SK-N-SH (cell line): ENCODE data around the gene SBNO1. TPM values are rescaled to one million over a fixed set of nuclear protein-coding genes. Genes with fewer than 3 reads are reported as not detected.

Experiments used
- CTCF ChIA-PET: fragments of 300-600, 350-600 bp; formaldehyde crosslinking; extraction: SDS; loops from one replicate; lab custom pipeline; 2021; lab: Yijun Ruan, JAX
- POLR2A ChIA-PET: fragments of 350-600 bp; sonication (Branson Sonifier 250); formaldehyde crosslinking; extraction: SDS; loops from one replicate; lab custom pipeline; 2020; ENCODE audit warnings: antibody characterized with exemption, inconsistent platforms; lab: Yijun Ruan, JAX
- DNase-seq: peaks from one replicate; pipeline ENCODE4 v3.0.0; 2012
- H2AFZ ChIP-seq: fragments of 200-600 bp; sonication (generic); 2 replicates; pipeline ENCODE4 v1.8.1; 2016; ENCODE audit warnings: antibody characterized with exemption, mild to moderate bottlenecking, low read depth
- H3F3A ChIP-seq: fragments of 200-600 bp; sonication (generic); replicated peaks from 2 replicates; pipeline ENCODE3; 2016; ENCODE audit warnings: antibody characterized with exemption, mild to moderate bottlenecking; ENCODE audit not compliant: insufficient read depth
- H3K27ac ChIP-seq, 2 experiments: fragments of 200-500 bp in 1 of 2; fragments of 200-600 bp in 1 of 2; sonication (Bioruptor generic) in 1 of 2; sonication (generic), shearing (Covaris generic) in 1 of 2; 2 replicates each; pipeline versions ENCODE4 v1.5.1 to v1.6.1; 2014 to 2016; ENCODE audit warnings: low read depth in 2 of 2, inconsistent platforms in 1 of 2, low read length in 1 of 2, mild to moderate bottlenecking in 1 of 2, mixed read lengths in 1 of 2
- H3K27me3 ChIP-seq: fragments of 200-600 bp; sonication (generic), shearing (Covaris generic); 2 replicates; pipeline ENCODE4 v1.6.1; 2016; ENCODE audit warnings: mixed run types; ENCODE audit not compliant: insufficient read depth
- H3K36me3 ChIP-seq, 2 experiments: fragments of 200-500 bp in 1 of 2; fragments of 200-600 bp in 1 of 2; sonication (Bioruptor generic) in 1 of 2; sonication (generic) in 1 of 2; replicated peaks in 1 of 2; 2 replicates each; pipeline versions ENCODE3 to v1.5.1; 2014 to 2016; ENCODE audit warnings: low read length in 1 of 2, mild to moderate bottlenecking in 1 of 2; ENCODE audit not compliant: insufficient read depth in 2 of 2, control insufficient read depth in 1 of 2
- H3K4me1 ChIP-seq, 2 experiments: fragments of 200-500 bp in 1 of 2; fragments of 200-600 bp in 1 of 2; sonication (Bioruptor generic) in 1 of 2; sonication (generic), shearing (Covaris generic) in 1 of 2; 2 replicates each; pipeline versions ENCODE4 v1.5.1 to v1.6.1; 2014 to 2016; ENCODE audit warnings: low read depth in 1 of 2, low read length in 1 of 2, mixed run types in 1 of 2; ENCODE audit not compliant: insufficient read depth in 2 of 2, control insufficient read depth in 1 of 2
- H3K4me2 ChIP-seq: fragments of 200-600 bp; sonication (generic), shearing (Covaris generic); 2 replicates; pipeline ENCODE4 v1.6.1; 2017; ENCODE audit warnings: mixed run types
- H3K4me3 ChIP-seq, 2 experiments: fragments of 200-500 bp in 1 of 2; fragments of 200-600 bp in 1 of 2; sonication (Bioruptor generic) in 1 of 2; sonication (generic), shearing (Covaris generic) in 1 of 2; 2 replicates each; pipeline versions ENCODE4 v1.5.1 to v1.8.1; 2014 to 2016; ENCODE audit warnings: low read depth in 2 of 2, inconsistent platforms in 1 of 2, low read length in 1 of 2, mild to moderate bottlenecking in 1 of 2, mixed read lengths in 1 of 2, moderate library complexity in 1 of 2
- H3K79me2 ChIP-seq: fragments of 200-600 bp; sonication (generic); 2 replicates; pipeline ENCODE4 v1.8.1; 2017; ENCODE audit warnings: mild to moderate bottlenecking; ENCODE audit not compliant: insufficient read depth
- H3K9ac ChIP-seq: fragments of 200-600 bp; sonication (generic); 2 replicates; pipeline ENCODE4 v1.6.1; 2017; ENCODE audit warnings: mixed run types
- H3K9me2 ChIP-seq: fragments of 200-600 bp; sonication (generic); 2 replicates; pipeline ENCODE4 v1.6.1; 2017; ENCODE audit warnings: mixed run types
- H3K9me3 ChIP-seq: fragments of 200-600 bp; sonication (generic); 2 replicates; pipeline ENCODE4 v1.6.1; 2017; ENCODE audit warnings: mixed run types, mild to moderate bottlenecking, moderate library complexity
- H4K20me1 ChIP-seq: fragments of 200-600 bp; sonication (generic); 2 replicates; pipeline ENCODE4 v1.6.1; 2017; ENCODE audit warnings: mild to moderate bottlenecking, mixed run types; ENCODE audit not compliant: insufficient read depth
- CHD2 ChIP-seq: fragments of 150-350 bp; IDR thresholded peaks from 2 replicates; pipeline ENCODE4 v1.6.1; 2018; ENCODE audit warnings: low read length; ENCODE audit not compliant: partially characterized antibody
- ELF1 ChIP-seq: IDR thresholded peaks from 2 replicates; pipeline ENCODE4 v1.4.0; 2012
- FOSL2 ChIP-seq: IDR thresholded peaks from 2 replicates; pipeline ENCODE4 v1.4.0; 2012; ENCODE audit warnings: low read depth, mild to moderate bottlenecking, moderate library complexity, borderline replicate concordance
- GABPA ChIP-seq: IDR thresholded peaks from 2 replicates; pipeline ENCODE4 v1.4.0; 2012; ENCODE audit warnings: low read depth, mild to moderate bottlenecking
- GATA2 ChIP-seq: sonication (generic); formaldehyde crosslinking; IDR thresholded peaks from 2 replicates; pipeline ENCODE4 v1.5.0; 2020; ENCODE audit warnings: mild to moderate bottlenecking, missing genetic modification reagents
- IRF3 ChIP-seq: fragments of 150-350 bp; IDR thresholded peaks from 2 replicates; pipeline ENCODE4 v1.6.1; 2016; ENCODE audit warnings: mild to moderate bottlenecking, low read depth, low read length
- MAX ChIP-seq: IDR thresholded peaks from 2 replicates; pipeline ENCODE4 v1.4.0; 2012; ENCODE audit warnings: low read depth
- MEF2A ChIP-seq: IDR thresholded peaks from 2 replicates; pipeline ENCODE4 v1.4.0; 2012; ENCODE audit warnings: low read depth, borderline replicate concordance
- NRF1 ChIP-seq: IDR thresholded peaks from 2 replicates; pipeline ENCODE4 v1.6.1; 2012; ENCODE audit warnings: low read depth, mild to moderate bottlenecking, low read length
- PBX3 ChIP-seq: IDR thresholded peaks from 2 replicates; pipeline ENCODE4; 2012
- POLR2AphosphoS5 ChIP-seq: IDR thresholded peaks from 2 replicates; pipeline ENCODE4 v1.6.1; 2012; ENCODE audit warnings: low read depth, low read length
- RCOR1 ChIP-seq: fragments of 150-350 bp; IDR thresholded peaks from 2 replicates; pipeline ENCODE4 v1.6.1; 2017; ENCODE audit warnings: antibody characterized with exemption, low read length
- REST ChIP-seq: IDR thresholded peaks from 2 replicates; pipeline ENCODE4 v1.6.1; 2012; ENCODE audit warnings: mild to moderate bottlenecking, low read depth, low read length, moderate library complexity
- RFX5 ChIP-seq: IDR thresholded peaks from 2 replicates; pipeline ENCODE4 v1.6.1; 2012; ENCODE audit warnings: mild to moderate bottlenecking, improper control_type of control experiment, low read length
- SMC3 ChIP-seq: IDR thresholded peaks from 2 replicates; pipeline ENCODE4 v1.6.1; 2012; ENCODE audit warnings: low read depth, low read length, improper control_type of control experiment
- TAF1 ChIP-seq: IDR thresholded peaks from 2 replicates; pipeline ENCODE4 v1.6.1; 2012; ENCODE audit warnings: low read depth, mild to moderate bottlenecking, low read length, moderate library complexity, borderline replicate concordance
- TCF12 ChIP-seq: IDR thresholded peaks from 2 replicates; pipeline ENCODE4 v1.4.0; 2012
- USF2 ChIP-seq: fragments of 150-350 bp; IDR thresholded peaks from 2 replicates; pipeline ENCODE4 v1.6.1; 2017; ENCODE audit warnings: antibody characterized with exemption, low read length, low read depth, borderline replicate concordance
- ZBTB33 ChIP-seq: IDR thresholded peaks from 2 replicates; pipeline ENCODE4 v1.4.0; 2012; ENCODE audit warnings: low read depth, borderline replicate concordance
- WGBS: methylation state at CpG from one replicate; pipeline ENCODE4 v1.1.6; 2017; ENCODE audit warnings: low lambda C conversion rate; 5-methylcytosine and 5-hydroxymethylcytosine counted together
- polyA plus RNA-seq, 3 experiments: library from polyadenylated mRNA; depleted of rRNA; stranded (reverse); fragments of >200 nt; gene quantifications; 2 replicates each; pipeline ENCODE4 v1.2.3, GENCODE V29; 2012

SBNO1 gene
- polyA plus RNA-seq, 1 of the 3 experiments (the other 2 are of a cell fraction): 4.5 TPM

- Histone ChIP-seq H2AFZ (no peak overlapping the region), H3K27me3 (no peaks in the 10 kb centered on the region), H3K9ac (no peak overlapping the region), H3K79me2 (peaks cover 92% of the 10 kb centered on the region), H3K27ac (no peak overlapping the region), H3K4me1 (no peaks in the 10 kb centered on the region), H3K4me2 (no peak overlapping the region), H4K20me1 (peaks cover 60% of the 10 kb centered on the region), H3K9me2 (no peaks in the 10 kb centered on the region), H3K36me3 (peaks cover 0 to 23% of the 10 kb centered on the region in 2 experiments), H3K4me3 (no peak overlapping the region), H3F3A (no peaks in the 10 kb centered on the region), H3K9me3 (no peaks in the 10 kb centered on the region)
- 96% methylated on average over 2 of the region's 2 CpGs for WGBS
- ChIA-PET CTCF (interaction anchor here (0.6 to 2.2 kb wide), 3 partner anchors 14 to 1555 kb away, joined by 3 to 9 read pairs (median 3); partner anchors contain the start of gene SBNO1), POLR2A (no interaction called here)
- no peak for DNase-seq
- TF ChIP-seq TCF12 (no peak), MAX (no peak), SMC3 (no peak), ELF1 (no peak), IRF3 (no peak), REST (no peak), PBX3 (no peak), NRF1 (no peak), TAF1 (no peak), MEF2A (no peak), FOSL2 (no peak)
These were observed 13.3 kb downstream of the SBNO1 start for GRCh38 chr12:123351349-123351748.

- ChIA-PET POLR2A (no interaction called here), CTCF (interaction anchor here (1.1 kb wide), 1 partner anchor 235 kb away, joined by 4 read pairs; no protein-coding TSS in a partner anchor)
- Histone ChIP-seq H3K9me2 (no peaks in the 10 kb centered on the region), H3K4me2 (no peak overlapping the region), H3K27me3 (no peaks in the 10 kb centered on the region), H3K36me3 (peaks cover 17 to 49% of the 10 kb centered on the region in 2 experiments), H3K9me3 (no peaks in the 10 kb centered on the region), H3K4me3 (no peak overlapping the region), H3K9ac (no peak overlapping the region), H3F3A (peaks cover 15% of the 10 kb centered on the region), H2AFZ (no peak overlapping the region), H3K27ac (no peak overlapping the region), H3K79me2 (peaks cover 81% of the 10 kb centered on the region), H3K4me1 (no peaks in the 10 kb centered on the region), H4K20me1 (peaks cover 19% of the 10 kb centered on the region)
- DNase-seq: no peak
- TF ChIP-seq TAF1: no peak
- TF ChIP-seq POLR2AphosphoS5: no peak
- TF ChIP-seq GABPA: no peak
- no peak for TF ChIP-seq ZBTB33
- no peak for TF ChIP-seq ELF1
- no peak for TF ChIP-seq USF2
- no peak for TF ChIP-seq RCOR1
- TF ChIP-seq RFX5: no peak
- TF ChIP-seq GATA2 (CRISPR knock-in tag): no peak
- no peak for TF ChIP-seq CHD2
- WGBS: 96% methylated on average over 12 of the region's 12 CpGs
These were observed 17.7 kb downstream of the SBNO1 start for GRCh38 chr12:123346946-123347345.
